Astrocyte of the hippocampus (primary cell): ENCODE data around the gene MYO1F.
"Not testable (repeated sequence)": the region's sequence is repeated elsewhere in the genome, so short reads cannot be mapped to it uniquely, and the experiment has no call there.

Experiments
- DNase-seq: peaks from one replicate; pipeline ENCODE4 v3.0.0; 2011; ENCODE audit warnings: low read depth, low spot score

The MYO1F gene

GRCh38 chr19:8600064-8600463, 22.8 kb upstream of the MYO1F start:
- DNase-seq, result no peak

- DNase-seq, result no peak
These were observed 18.9 kb upstream of the MYO1F start for GRCh38 chr19:8596168-8596567.

- DNase-seq, result no peak
These were observed 18.4 kb upstream of the MYO1F start for GRCh38 chr19:8595651-8596050.

- DNase-seq, result no peak
These were observed 16.7 kb upstream of the MYO1F start for GRCh38 chr19:8593931-8594330.

- peak; percentile 100 for DNase-seq
These were observed 15.2 kb upstream of the MYO1F start for GRCh38 chr19:8592231-8593009.

GRCh38 chr19:8589177-8589714, 12.0 kb upstream of the MYO1F start:
- no peak for DNase-seq

GRCh38 chr19:8585894-8586750, 8.9 kb upstream of the MYO1F start:
- peak; percentile 66 for DNase-seq

GRCh38 chr19:8584965-8585893, 8.0 kb upstream of the MYO1F start:
- no peak for DNase-seq

GRCh38 chr19:8580710-8581281, 3.6 kb upstream of the MYO1F start:
- DNase-seq, result peak; percentile 83

- DNase-seq, result peak; percentile 80
These were observed 1.5 kb upstream of the MYO1F start for GRCh38 chr19:8578642-8579265.

- no peak for DNase-seq
These were observed 499 bp upstream of the MYO1F start for GRCh38 chr19:8577741-8578140.

GRCh38 chr19:8576273-8576993, 809 bp downstream of the MYO1F start:
- no peak for DNase-seq

- peak; percentile 57 for DNase-seq
These were observed 1.7 kb downstream of the MYO1F start for GRCh38 chr19:8575467-8575997.

GRCh38 chr19:8574619-8574922, 2.7 kb downstream of the MYO1F start:
- not testable (repeated sequence) for DNase-seq

- DNase-seq, result no peak
These were observed 3.9 kb downstream of the MYO1F start for GRCh38 chr19:8573316-8573715.

GRCh38 chr19:8571006-8571411, 6.2 kb downstream of the MYO1F start:
- DNase-seq, result peak; percentile 39

GRCh38 chr19:8569066-8569771, 8.0 kb downstream of the MYO1F start:
- DNase-seq, result peak; percentile 94

- no peak for DNase-seq
These were observed 9.6 kb downstream of the MYO1F start for GRCh38 chr19:8567522-8568172.

- no peak for DNase-seq
These were observed 10.4 kb downstream of the MYO1F start for GRCh38 chr19:8566855-8567254.
